OCI-LY1 (cell line): ENCODE measurements around the gene MAPK9.

ENCODE experiments used
- EZH2 ChIP-seq: fragments of 200-600 bp; sonication (generic), shearing (Covaris generic); IDR thresholded peaks from 2 replicates; pipeline ENCODE4 v1.8.0; 2017; ENCODE audit warnings: borderline replicate concordance, mixed run types, mild to moderate bottlenecking, antibody characterized with exemption, low read length, moderate library complexity, mixed read lengths
- TF ChIP-seq, protein P1 (sequence below): fragments of 200-600 bp; sonication (generic), shearing (Covaris generic); IDR thresholded peaks from 2 replicates; pipeline ENCODE4 v1.5.1; 2017; ENCODE audit warnings: mild to moderate bottlenecking, antibody characterized with exemption, low read length, moderate library complexity, mixed read lengths

DNA sequence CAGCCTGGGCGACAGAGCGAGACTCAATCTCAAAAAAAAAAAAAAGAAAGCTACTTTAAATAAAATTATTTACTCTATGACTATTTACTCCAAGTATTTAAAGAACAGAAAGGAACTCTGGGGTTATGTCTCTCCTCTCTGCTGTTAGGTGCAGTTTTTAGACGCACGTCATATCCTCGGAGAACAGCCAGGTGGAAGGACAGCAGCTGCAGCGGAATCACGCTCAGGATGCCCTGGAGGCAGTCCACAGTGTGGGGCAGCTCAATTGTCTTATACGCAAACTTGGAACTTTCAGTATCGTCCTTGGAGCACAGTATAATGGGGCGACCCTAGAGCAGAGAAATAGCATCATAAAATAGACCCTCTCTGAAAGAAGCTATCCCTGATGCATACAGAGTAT lies 10.4 kb upstream of the MAPK9 start:
- TF ChIP-seq EZH2: no peak
- TF ChIP-seq, protein P1, sequence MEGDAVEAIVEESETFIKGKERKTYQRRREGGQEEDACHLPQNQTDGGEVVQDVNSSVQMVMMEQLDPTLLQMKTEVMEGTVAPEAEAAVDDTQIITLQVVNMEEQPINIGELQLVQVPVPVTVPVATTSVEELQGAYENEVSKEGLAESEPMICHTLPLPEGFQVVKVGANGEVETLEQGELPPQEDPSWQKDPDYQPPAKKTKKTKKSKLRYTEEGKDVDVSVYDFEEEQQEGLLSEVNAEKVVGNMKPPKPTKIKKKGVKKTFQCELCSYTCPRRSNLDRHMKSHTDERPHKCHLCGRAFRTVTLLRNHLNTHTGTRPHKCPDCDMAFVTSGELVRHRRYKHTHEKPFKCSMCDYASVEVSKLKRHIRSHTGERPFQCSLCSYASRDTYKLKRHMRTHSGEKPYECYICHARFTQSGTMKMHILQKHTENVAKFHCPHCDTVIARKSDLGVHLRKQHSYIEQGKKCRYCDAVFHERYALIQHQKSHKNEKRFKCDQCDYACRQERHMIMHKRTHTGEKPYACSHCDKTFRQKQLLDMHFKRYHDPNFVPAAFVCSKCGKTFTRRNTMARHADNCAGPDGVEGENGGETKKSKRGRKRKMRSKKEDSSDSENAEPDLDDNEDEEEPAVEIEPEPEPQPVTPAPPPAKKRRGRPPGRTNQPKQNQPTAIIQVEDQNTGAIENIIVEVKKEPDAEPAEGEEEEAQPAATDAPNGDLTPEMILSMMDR: no peak
